ENCODE measurements around the gene ELAVL2. TPM values are rescaled to one million over a fixed set of nuclear protein-coding genes. Genes with fewer than 3 reads are reported as not detected.

Gene ELAVL2
- total and polyA plus RNA-seq, 2 of the 4 experiments (the other 2 are of a cell fraction): 0.36 TPM; not detected in 1

GRCh38 chr9:23837038-23837437 is 11.0 kb upstream of the ELAVL2 start:
- Histone ChIP-seq H2BK120ac (ENCODE audit: low read depth, low read length) (no peak overlapping the region), H3K79me1 (ENCODE audit: low read depth in 1 of 2, low read length in 2 of 2) (no peaks in the 10 kb centered on the region), H2AFZ (replicated peaks; ENCODE audit: low read length, poor library complexity) (no peak overlapping the region), H3K9me1 (ENCODE audit: insufficient read depth, low read length) (no peaks in the 10 kb centered on the region), H2AK5ac (ENCODE audit: low read depth, low read length) (no peak overlapping the region), H4K5ac (ENCODE audit: low read depth, low read length) (no peak overlapping the region), H3K9ac (ENCODE audit: low read depth, low read length) (no peak overlapping the region), H3K4ac (ENCODE audit: low read depth, low read length) (no peak overlapping the region), H3K56ac (ENCODE audit: extremely low read depth, insufficient read depth, low read length) (no peak overlapping the region), H3K14ac (replicated peaks; ENCODE audit: low read depth, low read length) (no peak overlapping the region), H2BK5ac (ENCODE audit: low read depth, low read length, poor library complexity, severe bottlenecking) (no peak overlapping the region), H3K4me3 (ENCODE audit: insufficient read depth, low read depth, low read length) (no peak overlapping the region), H3K27ac (ENCODE audit: insufficient read depth, low read length) (no peak overlapping the region), H3K27me3 (ENCODE audit: control insufficient read depth, insufficient read depth, low read length) (no peaks in the 10 kb centered on the region), H3K4me2 (ENCODE audit: low read depth, low read length) (no peak overlapping the region), H3K4me1 (ENCODE audit: control insufficient read depth, insufficient read depth, low read length) (no peaks in the 10 kb centered on the region), H3K9me3 (ENCODE audit: control insufficient read depth, insufficient read depth, low read length) (no peaks in the 10 kb centered on the region), H4K20me1 (ENCODE audit: insufficient read depth, low read length) (no peaks in the 10 kb centered on the region), H2BK15ac (ENCODE audit: low read depth, low read length) (no peak overlapping the region), H4K91ac (ENCODE audit: insufficient read depth, low read depth, low read length) (no peak overlapping the region), H3K18ac (ENCODE audit: low read depth, low read length) (no peak overlapping the region), H3K23ac (ENCODE audit: low read depth, low read length) (no peak overlapping the region), H3K36me3 (ENCODE audit: control insufficient read depth, insufficient read depth, low read length) (no peaks in the 10 kb centered on the region), H4K8ac (ENCODE audit: low read depth in 2 of 2, low read length in 2 of 2) (no peak overlapping the region), H2AK9ac (replicated peaks; ENCODE audit: low read depth, low read length, poor library complexity) (no peak overlapping the region), H2BK20ac (ENCODE audit: low read depth, low read length) (no peak overlapping the region)
- ATAC-seq (ENCODE audit: low read depth): no peak
- 30% methylated on average over 2 of the region's 5 CpGs; no CpG with 5 or more reads in 1 of the 2 experiments for WGBS, 2 experiments (ENCODE audit: extremely low coverage in 2 of 2, insufficient read length in 1 of 2)
- BruUV-seq (replicated peaks): no TSS peak
- TF ChIP-seq MAZ (IDR thresholded peaks at IDR 0.05; ENCODE audit: borderline replicate concordance, low read depth, low read length) (no peak), RFX5 (IDR thresholded peaks at IDR 0.05; ENCODE audit: low read depth, low read length) (no peak), RAD21 (IDR thresholded peaks at IDR 0.05; ENCODE audit: low read length) (no peak), MAFK (IDR thresholded peaks at IDR 0.05; ENCODE audit: low read depth, low read length) (no peak), RCOR1 (IDR thresholded peaks at IDR 0.05; ENCODE audit: insufficient replicate concordance, low read length) (no peak), FOS (IDR thresholded peaks at IDR 0.05; ENCODE audit: low read depth, low read length) (no peak), CTCF (conservative IDR thresholded peaks at IDR 0.05; ENCODE audit: low read depth, low read length) (no peak), BHLHE40 (IDR thresholded peaks at IDR 0.05; ENCODE audit: low read depth, low read length) (no peak), CHD1 (IDR thresholded peaks at IDR 0.05; ENCODE audit: low read depth, low read length) (no peak)
- intact Hi-C loops (cut with micrococcal nuclease) (no loop called here), in situ Hi-C loops (cut with MboI; ENCODE audit: low sequenced_read_pairs) (no loop called here), dilution Hi-C loops (cut with HindIII; ENCODE audit: low sequenced_read_pairs, unreplicated experiment) (no loop called here)
- CTCF ChIA-PET: no interaction called here
- no peak for DNase-seq
- POLR2A ChIA-PET (ENCODE audit: unreplicated experiment): no interaction called here
